A549 (cell line): ENCODE results near the gene NRM. TPM values are rescaled to one million over a fixed set of nuclear protein-coding genes. Genes with fewer than 3 reads are reported as not detected.
A peak's percentile ranks its signal among the peaks of the same experiment; 100 is the strongest.
"Not testable (repeated sequence)": the region's sequence is repeated elsewhere in the genome, so short reads cannot be mapped to it uniquely, and the experiment has no call there.

Source experiments
- ATAC-seq, 2 experiments: fragments of 200-7000 bp in 1 of 2; fragments of >200 bp in 1 of 2; cut with Nextera tagmentation in 1 of 2; cut with Tn5 transposase in 1 of 2; 3 replicates each; pipeline versions ENCODE4 v1.8.0 to v1.9.1; 2018 to 2020; ENCODE audit warnings: mild to moderate bottlenecking in 1 of 2, moderate library complexity in 1 of 2
- CTCF ChIA-PET: fragments of 300-600 bp; sonication (Branson Sonifier 250); formaldehyde crosslinking; extraction: SDS; loops from one replicate; lab custom pipeline; 2021; ENCODE audit warnings: antibody characterized with exemption, inconsistent platforms; lab: Yijun Ruan, JAX
- POLR2A ChIA-PET: fragments of 350-600 bp; formaldehyde crosslinking; extraction: SDS; loops from one replicate; lab custom pipeline; 2021; ENCODE audit warnings: antibody characterized with exemption, inconsistent platforms; lab: Yijun Ruan, JAX
- DNase-seq, 2 experiments: peaks; one replicate each; pipeline versions ENCODE4 v3.0.0 to v3.0.0-alpha.2; 2011 to 2016; ENCODE audit warnings: low read depth in 1 of 2, low spot score in 1 of 2
- FAIRE-seq: peaks from 2 replicates; lab custom pipeline; 2011; peaks lifted over from hg19 to GRCh38; lab: Jason Lieb, UNC
- H3K27ac ChIP-seq, 2 experiments: fragments of >200 bp; sonication (Bioruptor Twin); formaldehyde crosslinking; 3 replicates each; pipeline ENCODE4 v1.5.1; 2016 to 2017
- H3K4me1 ChIP-seq: fragments of >200 bp; sonication (Bioruptor Twin); formaldehyde crosslinking; 3 replicates; pipeline ENCODE4 v1.6.1; 2016
- H3K4me2 ChIP-seq: fragments of >200 bp; sonication (Bioruptor Twin); formaldehyde crosslinking; 3 replicates; pipeline ENCODE4 v1.6.1; 2016
- H3K4me3 ChIP-seq: fragments of >200 bp; sonication (Bioruptor Twin); formaldehyde crosslinking; 3 replicates; pipeline ENCODE4 v1.5.1; 2016
- H3K9me3 ChIP-seq: fragments of >200 bp; sonication (Bioruptor Twin); formaldehyde crosslinking; 3 replicates; pipeline ENCODE4 v1.6.1; 2016
- GATA3 ChIP-seq: IDR thresholded peaks from 2 replicates; pipeline ENCODE4 v1.6.1; 2012; ENCODE audit warnings: borderline replicate concordance
- HOXA7 ChIP-seq: fragments of 250-450 bp; sonication (Bioruptor Pico); IDR thresholded peaks from 2 replicates; pipeline ENCODE4 v1.5.0; 2020; ENCODE audit warnings: mild to moderate bottlenecking, moderate library complexity
- HOXB5 ChIP-seq: fragments of 250-450 bp; sonication (Bioruptor Pico); IDR thresholded peaks from 2 replicates; pipeline ENCODE4 v1.5.0; 2020; ENCODE audit warnings: mild to moderate bottlenecking, moderate library complexity
- JUN ChIP-seq, 2 experiments: fragments of >200 bp; sonication (Bioruptor Twin); formaldehyde crosslinking; IDR thresholded peaks; 2 replicates in 1 of 2; 3 replicates in 1 of 2; pipeline ENCODE4 v1.6.1; 2016 to 2017
- MAFK ChIP-seq: fragments of 450-650 bp; IDR thresholded peaks from 2 replicates; pipeline ENCODE4 v1.6.1; 2014; ENCODE audit not compliant: partially characterized antibody
- POLR2A ChIP-seq: IDR thresholded peaks from 2 replicates; pipeline ENCODE4 v1.6.1; 2012; ENCODE audit warnings: mild to moderate bottlenecking, low read length
- RAD21 ChIP-seq, 2 experiments: fragments of >200 bp in 1 of 2; sonication (Bioruptor Twin) in 1 of 2; formaldehyde crosslinking in 1 of 2; IDR thresholded peaks in 1 of 2; conservative IDR thresholded peaks in 1 of 2; 2 replicates in 1 of 2; 3 replicates in 1 of 2; pipeline ENCODE4 v1.6.1; 2012 to 2018; ENCODE audit warnings: inconsistent platforms in 1 of 2
- RCOR1 ChIP-seq: fragments of 150-350 bp; IDR thresholded peaks from 2 replicates; pipeline ENCODE4 v1.6.1; 2014; ENCODE audit warnings: antibody characterized with exemption, low read length, low read depth
- TFCP2L1 ChIP-seq: fragments of 250-450 bp; sonication (Bioruptor Pico); IDR thresholded peaks from 2 replicates; pipeline ENCODE4 v1.5.0; 2021; ENCODE audit warnings: mild to moderate bottlenecking
- ZNF302 ChIP-seq: fragments of 250-450 bp; sonication (Bioruptor Pico); IDR thresholded peaks from 2 replicates; pipeline ENCODE4 v1.9.0; 2021; ENCODE audit warnings: inconsistent platforms, mild to moderate bottlenecking, moderate library complexity
- WGBS: methylation state at CpG from one replicate; pipeline ENCODE4 v1.1.6; 2017; ENCODE audit errors: missing lambda C conversion rate; 5-methylcytosine and 5-hydroxymethylcytosine counted together
- polyA plus RNA-seq, 4 experiments: library from polyadenylated mRNA; depleted of rRNA in 3 of 4; stranded (reverse); fragments of >200 nt; fragmentation: RNase III in 1 of 4; extraction: RNeasy Plus Mini Kit Qiagen cat#74134 plus additional on column Dnase treatment in 1 of 4; gene quantifications; 2 replicates in 3 of 4; 3 replicates in 1 of 4; pipeline ENCODE4 v1.2.3, GENCODE V29; 2011 to 2017
- TF ChIP-seq, protein P1 (sequence below): fragments of 250-450 bp; sonication (Bioruptor Pico); IDR thresholded peaks from 2 replicates; pipeline ENCODE4 v1.5.0; 2020; ENCODE audit warnings: low read depth, mild to moderate bottlenecking, moderate library complexity
- TF ChIP-seq, protein P2 (sequence below): IDR thresholded peaks from 2 replicates; pipeline ENCODE4 v1.6.1; 2012

The NRM gene
- polyA plus RNA-seq, 2 of the 4 experiments (the other 2 are of a cell fraction), result 11.3 to 13.0 TPM

DNA sequence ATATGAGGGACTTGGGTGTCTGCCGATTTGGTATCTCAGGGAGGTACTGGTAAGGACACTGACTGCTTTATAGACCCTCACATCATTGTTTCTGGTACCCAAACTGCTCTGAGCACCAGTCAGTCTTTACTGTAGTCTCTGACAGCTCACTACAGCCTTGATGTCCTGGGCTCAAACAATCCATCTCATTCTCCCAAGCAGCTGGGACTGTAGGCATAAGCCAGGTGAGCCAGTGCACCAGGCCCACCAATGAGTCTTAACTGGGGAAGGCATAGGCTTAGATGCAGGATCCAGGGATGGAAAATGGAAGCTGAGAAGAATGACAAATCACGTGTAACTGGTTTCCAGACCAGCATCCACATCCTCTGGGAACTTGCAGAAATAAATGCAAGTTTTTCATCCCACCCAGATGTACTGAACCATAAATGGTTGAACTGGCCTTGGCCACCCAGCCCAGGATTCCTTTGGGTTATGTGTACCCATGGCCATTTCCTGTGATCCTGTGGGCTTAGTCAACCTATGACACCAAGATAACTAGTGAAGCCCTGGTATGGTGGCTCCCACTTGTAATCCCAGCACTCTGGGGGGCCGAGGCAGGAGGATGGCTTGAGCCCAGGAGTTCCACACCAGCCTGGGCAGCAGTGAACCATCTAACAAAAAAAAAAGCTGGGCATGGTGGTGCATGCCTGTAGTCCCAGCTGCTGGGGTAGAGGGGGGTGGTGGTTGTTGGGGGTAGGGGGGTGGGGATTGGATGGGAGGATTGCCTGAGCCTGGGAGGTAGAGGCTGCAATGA lies 35.1 kb upstream of the NRM start (continued):
- peak; percentile 84; the same call in 1 of the 2 replicates for TF ChIP-seq HOXA7 (CRISPR knock-in tag)
- TF ChIP-seq RCOR1, result no peak
- no peak for TF ChIP-seq HOXB5 (CRISPR knock-in tag)
- no peak for TF ChIP-seq POLR2A
- no peak for TF ChIP-seq ZNF302 (CRISPR knock-in tag)
- no peak for TF ChIP-seq MAFK
- TF ChIP-seq RAD21 (conservative IDR thresholded peaks at IDR 0.05 in 1 of 2, IDR thresholded peaks at IDR 0.05 in 1 of 2), result no peak
- TF ChIP-seq, protein P1, sequence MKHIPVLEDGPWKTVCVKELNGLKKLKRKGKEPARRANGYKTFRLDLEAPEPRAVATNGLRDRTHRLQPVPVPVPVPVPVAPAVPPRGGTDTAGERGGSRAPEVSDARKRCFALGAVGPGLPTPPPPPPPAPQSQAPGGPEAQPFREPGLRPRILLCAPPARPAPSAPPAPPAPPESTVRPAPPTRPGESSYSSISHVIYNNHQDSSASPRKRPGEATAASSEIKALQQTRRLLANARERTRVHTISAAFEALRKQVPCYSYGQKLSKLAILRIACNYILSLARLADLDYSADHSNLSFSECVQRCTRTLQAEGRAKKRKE, result no peak
- TF ChIP-seq, all 56 proteins: peak for 8

DNA sequence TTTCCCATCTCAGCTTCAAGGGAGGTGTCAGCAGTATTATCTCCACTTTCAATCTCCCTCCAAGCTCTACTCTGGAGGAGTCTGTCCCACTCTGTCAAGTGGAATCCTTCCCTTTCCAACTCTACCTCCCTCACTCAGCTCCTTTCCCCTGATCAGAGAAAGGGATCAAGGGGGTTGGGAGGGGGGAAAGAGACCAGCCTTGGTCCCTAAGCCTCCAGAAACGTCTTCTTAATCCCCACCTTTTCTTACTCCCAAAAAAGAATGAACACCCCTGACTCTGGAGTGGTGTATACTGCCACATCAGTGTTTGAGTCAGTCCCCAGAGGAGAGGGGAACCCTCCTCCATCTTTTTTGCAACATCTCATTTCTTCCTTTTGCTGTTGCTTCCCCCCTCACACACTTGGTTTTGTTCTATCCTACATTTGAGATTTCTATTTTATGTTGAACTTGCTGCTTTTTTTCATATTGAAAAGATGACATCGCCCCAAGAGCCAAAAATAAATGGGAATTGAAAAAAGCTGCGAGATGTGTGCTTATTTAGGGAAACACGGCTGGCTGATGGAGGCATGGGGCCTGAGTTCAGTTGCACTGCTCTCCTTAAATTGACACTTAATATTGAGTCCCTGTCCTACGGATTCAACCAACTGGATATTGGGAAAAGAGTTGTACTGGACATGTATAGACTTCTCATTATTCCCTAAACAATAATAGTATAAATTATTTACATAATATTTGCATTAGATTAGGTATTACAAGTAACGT lies 34.3 kb upstream of the NRM start:
- DNase-seq (no peak), ATAC-seq (no peak), FAIRE-seq (no peak)
- Histone ChIP-seq H3K4me1 (peaks cover 50% of the 10 kb centered on the region), H3K27ac (peak overlapping the region in 1 of 2 experiments; percentile 10; a peak in 2 of 6 replicates), H3K9me3 (no peaks in the 10 kb centered on the region), H3K4me2 (peak overlapping the region; percentile 96; the same call in 2 of the 3 replicates), H3K4me3 (no peak overlapping the region)
- CTCF ChIA-PET, result interaction anchor here (0.6 to 18.8 kb wide), 5 partner anchors 7 to 111 kb away, joined by 3 to 539 read pairs (median 5); partner anchors contain the start of gene DHX16
- TF ChIP-seq GATA3 (no peak; the same call in 1 of the 2 replicates), JUN (IDR thresholded peaks at IDR 0.05) (peak; percentile 7 to 16; a peak in 4 of 5 replicates), TFCP2L1 (peak; percentile 32; the same call in 1 of the 2 replicates), RCOR1 (no peak)
- TF ChIP-seq, protein P2, sequence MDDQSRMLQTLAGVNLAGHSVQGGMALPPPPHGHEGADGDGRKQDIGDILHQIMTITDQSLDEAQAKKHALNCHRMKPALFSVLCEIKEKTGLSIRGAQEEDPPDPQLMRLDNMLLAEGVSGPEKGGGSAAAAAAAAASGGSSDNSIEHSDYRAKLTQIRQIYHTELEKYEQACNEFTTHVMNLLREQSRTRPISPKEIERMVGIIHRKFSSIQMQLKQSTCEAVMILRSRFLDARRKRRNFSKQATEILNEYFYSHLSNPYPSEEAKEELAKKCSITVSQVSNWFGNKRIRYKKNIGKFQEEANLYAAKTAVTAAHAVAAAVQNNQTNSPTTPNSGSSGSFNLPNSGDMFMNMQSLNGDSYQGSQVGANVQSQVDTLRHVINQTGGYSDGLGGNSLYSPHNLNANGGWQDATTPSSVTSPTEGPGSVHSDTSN, result 0 out of 2 replicates have a peak, but pooled peaks have one; percentile 15
- POLR2A ChIA-PET, result interaction anchor here (0.6 kb wide), 2 partner anchors 38 to 424 kb away, joined by 3 to 4 read pairs; no protein-coding TSS in a partner anchor
- 51% methylated on average over 6 of the region's 6 CpGs for WGBS

DNA sequence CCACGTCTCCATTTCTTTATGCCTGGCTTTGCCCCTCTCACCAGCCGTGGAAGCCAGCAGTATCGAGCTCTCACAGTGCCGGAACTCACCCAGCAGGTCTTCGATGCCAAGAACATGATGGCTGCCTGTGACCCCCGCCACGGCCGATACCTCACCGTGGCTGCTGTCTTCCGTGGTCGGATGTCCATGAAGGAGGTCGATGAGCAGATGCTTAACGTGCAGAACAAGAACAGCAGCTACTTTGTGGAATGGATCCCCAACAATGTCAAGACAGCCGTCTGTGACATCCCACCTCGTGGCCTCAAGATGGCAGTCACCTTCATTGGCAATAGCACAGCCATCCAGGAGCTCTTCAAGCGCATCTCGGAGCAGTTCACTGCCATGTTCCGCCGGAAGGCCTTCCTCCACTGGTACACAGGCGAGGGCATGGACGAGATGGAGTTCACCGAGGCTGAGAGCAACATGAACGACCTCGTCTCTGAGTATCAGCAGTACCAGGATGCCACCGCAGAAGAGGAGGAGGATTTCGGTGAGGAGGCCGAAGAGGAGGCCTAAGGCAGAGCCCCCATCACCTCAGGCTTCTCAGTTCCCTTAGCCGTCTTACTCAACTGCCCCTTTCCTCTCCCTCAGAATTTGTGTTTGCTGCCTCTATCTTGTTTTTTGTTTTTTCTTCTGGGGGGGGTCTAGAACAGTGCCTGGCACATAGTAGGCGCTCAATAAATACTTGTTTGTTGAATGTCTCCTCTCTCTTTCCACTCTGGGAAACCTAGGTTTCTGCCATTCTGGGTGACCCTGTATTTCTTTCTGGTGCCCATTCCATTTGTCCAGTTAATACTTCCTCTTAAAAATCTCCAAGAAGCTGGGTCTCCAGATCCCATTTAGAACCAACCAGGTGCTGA lies 33.3 kb upstream of the NRM start:
- Histone ChIP-seq H3K4me2 (peak overlapping the region; percentile 96), H3K27ac (peak overlapping the region in 1 of 2 experiments; percentile 10; a peak in 1 of 6 replicates), H3K4me1 (peaks cover 54% of the 10 kb centered on the region)
- H3K4me3 ChIP-seq, DNase-seq, H3K9me3 ChIP-seq, ATAC-seq, FAIRE-seq: not testable (repeated sequence)
- WGBS, result 80% methylated on average over 17 of the region's 29 CpGs
- CTCF ChIA-PET, result interaction anchor here (0.6 to 18.8 kb wide), 20 partner anchors 8 to 355 kb away, joined by 3 to 539 read pairs (median 5); partner anchors contain the start of genes DDR1, DHX16 and NRM
- POLR2A ChIA-PET, result interaction anchor here (0.6 to 2.0 kb wide), 2 partner anchors 37 to 45 kb away, joined by 3 to 11 read pairs; no protein-coding TSS in a partner anchor
